Vagina (tissue), 2 donors: ENCODE data around the gene DTYMK.

Experiments
- POLR2A ChIP-seq, 2 donors: fragments of 450-650 bp; IDR thresholded peaks; one replicate each; pipeline ENCODE4 v1.6.1; 2017; ENCODE audit warnings: antibody characterized with exemption in 2 of 2, mild to moderate bottlenecking in 2 of 2, moderate library complexity in 2 of 2
- POLR2AphosphoS5 ChIP-seq, 2 donors: sonication (generic); formaldehyde crosslinking; IDR thresholded peaks; one replicate each; pipeline ENCODE4 v1.9.0; 2017; ENCODE audit warnings: antibody characterized with exemption in 2 of 2, mild to moderate bottlenecking in 2 of 2, low read depth in 1 of 2; ENCODE audit not compliant: insufficient read depth in 1 of 2
- TF ChIP-seq, protein P1 (sequence below), 3 experiments: fragments of 450-650 bp in 2 of 3; fragments of 200-600 bp in 1 of 3; sonication (generic) in 1 of 3; IDR thresholded peaks; one replicate each; pipeline ENCODE4 v1.5.1; 2017 to 2019; ENCODE audit warnings: antibody characterized with exemption in 3 of 3, mild to moderate bottlenecking in 2 of 3, moderate library complexity in 2 of 3

DNA sequence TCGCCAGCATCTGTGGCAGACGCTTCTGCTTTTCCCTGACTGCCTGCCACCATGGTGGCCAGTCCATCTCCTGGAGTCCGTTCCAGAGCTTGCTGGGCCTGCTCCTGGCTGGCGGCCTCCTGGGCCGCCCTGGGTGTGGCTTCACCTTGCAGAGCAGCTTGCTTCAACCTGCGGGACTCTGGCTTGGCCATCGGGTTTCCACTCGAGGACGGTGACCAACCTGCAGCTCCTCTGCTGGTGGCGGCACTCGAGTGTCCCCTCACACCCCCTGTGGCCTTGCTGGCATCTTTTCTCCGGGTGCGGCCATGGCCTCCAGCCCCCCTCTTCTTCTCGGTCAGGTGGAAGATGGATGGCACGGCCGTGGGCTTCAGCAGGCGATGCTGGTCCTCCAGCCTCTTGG, 53.1 kb downstream of the DTYMK start:
- TF ChIP-seq, protein P1, sequence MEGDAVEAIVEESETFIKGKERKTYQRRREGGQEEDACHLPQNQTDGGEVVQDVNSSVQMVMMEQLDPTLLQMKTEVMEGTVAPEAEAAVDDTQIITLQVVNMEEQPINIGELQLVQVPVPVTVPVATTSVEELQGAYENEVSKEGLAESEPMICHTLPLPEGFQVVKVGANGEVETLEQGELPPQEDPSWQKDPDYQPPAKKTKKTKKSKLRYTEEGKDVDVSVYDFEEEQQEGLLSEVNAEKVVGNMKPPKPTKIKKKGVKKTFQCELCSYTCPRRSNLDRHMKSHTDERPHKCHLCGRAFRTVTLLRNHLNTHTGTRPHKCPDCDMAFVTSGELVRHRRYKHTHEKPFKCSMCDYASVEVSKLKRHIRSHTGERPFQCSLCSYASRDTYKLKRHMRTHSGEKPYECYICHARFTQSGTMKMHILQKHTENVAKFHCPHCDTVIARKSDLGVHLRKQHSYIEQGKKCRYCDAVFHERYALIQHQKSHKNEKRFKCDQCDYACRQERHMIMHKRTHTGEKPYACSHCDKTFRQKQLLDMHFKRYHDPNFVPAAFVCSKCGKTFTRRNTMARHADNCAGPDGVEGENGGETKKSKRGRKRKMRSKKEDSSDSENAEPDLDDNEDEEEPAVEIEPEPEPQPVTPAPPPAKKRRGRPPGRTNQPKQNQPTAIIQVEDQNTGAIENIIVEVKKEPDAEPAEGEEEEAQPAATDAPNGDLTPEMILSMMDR (IDR thresholded peaks at IDR 0.05), result no peak
- no peak for TF ChIP-seq POLR2AphosphoS5 (IDR thresholded peaks at IDR 0.05; ENCODE audit: insufficient read depth in 1 of 2, low read depth in 1 of 2)
- TF ChIP-seq POLR2A (IDR thresholded peaks at IDR 0.05), result no peak
